ENCODE results near the gene FNDC3A.

- TF ChIP-seq CTCF (conservative IDR thresholded peaks at IDR 0.05; ENCODE audit: low read depth, low read length) (peak; percentile 27; the same call in 1 of the 2 replicates), EZH2 (IDR thresholded peaks at IDR 0.05; ENCODE audit: borderline replicate concordance, low read depth, low read length, poor library complexity, severe bottlenecking) (no peak)
These were observed at the start of gene FNDC3A for GRCh38 chr13:48975856-48976575.
